Activated T-helper 2 cell treated with anti-CD3 and anti-CD28 coated beads, Interferon-gamma antibody, Interleukin-2, Interleukin-4, amounts not matched to agents 10 μg/mL and 5 μg/mL and 100 μg/mL, durations not matched to agents 14 hours and 24 hours and 36 hours (primary cell): ENCODE measurements around the gene N4BP2. TPM values are rescaled to one million over a fixed set of nuclear protein-coding genes. Genes with fewer than 3 reads are reported as not detected.
A peak's percentile ranks its signal among the peaks of the same experiment; 100 is the strongest.

ENCODE experiments used
- DNase-seq: peaks from one replicate; pipeline ENCODE4 v3.0.0; 2021; ENCODE audit warnings: low spot score
- H3K27ac Mint-ChIP-seq: one replicate; pipeline ENCODE4 v1.8.0; 2021; ENCODE audit warnings: mixed read lengths
- H3K27me3 Mint-ChIP-seq: one replicate; pipeline ENCODE4 v1.8.0; 2021; ENCODE audit warnings: low read depth, mixed read lengths
- H3K36me3 Mint-ChIP-seq: one replicate; pipeline ENCODE4 v1.8.0; 2021; ENCODE audit warnings: low read depth, mixed read lengths
- H3K4me1 Mint-ChIP-seq: one replicate; pipeline ENCODE4 v1.8.0; 2021; ENCODE audit warnings: low read depth, mixed read lengths
- H3K4me3 Mint-ChIP-seq: one replicate; pipeline ENCODE4 v1.8.0; 2021; ENCODE audit warnings: low read depth, mild to moderate bottlenecking, moderate library complexity, mixed read lengths
- H3K9me3 Mint-ChIP-seq: one replicate; pipeline ENCODE4 v1.8.0; 2021; ENCODE audit warnings: mixed read lengths
- intact Hi-C: fragments of 100-400 bp; cut with micrococcal nuclease; formaldehyde crosslinking; loops from one replicate; pipeline ENCODE4 v1.15.1; 2023
- total RNA-seq: library from RNA; stranded (reverse); gene quantifications from 2 replicates; pipeline ENCODE4 v1.2.3, GENCODE V29; 2022

The N4BP2 gene
- total RNA-seq, 1 donor from 2014 or later = 23.2 TPM

GRCh38 chr4:40176602-40177001 lies 120.0 kb downstream of the N4BP2 start:
- Mint-ChIP-seq H3K36me3 (peaks cover under 1% of the 10 kb centered on the region), H3K9me3 (no peaks in the 10 kb centered on the region), H3K27me3 (no peaks in the 10 kb centered on the region), H3K4me1 (peaks cover 26% of the 10 kb centered on the region), H3K27ac (no peak overlapping the region), H3K4me3 (no peak overlapping the region)
- intact Hi-C loops = no loop called here
- DNase-seq = no peak

- Mint-ChIP-seq H3K27me3 (no peaks in the 10 kb centered on the region), H3K4me1 (peaks cover 29% of the 10 kb centered on the region), H3K4me3 (no peak overlapping the region), H3K27ac (no peak overlapping the region), H3K9me3 (no peaks in the 10 kb centered on the region), H3K36me3 (no peaks in the 10 kb centered on the region)
- DNase-seq = no peak
- intact Hi-C loops = no loop called here
Measured at GRCh38 chr4:40177591-40177990, 120.9 kb downstream of the N4BP2 start.

GRCh38 chr4:40178672-40179071 lies 122.0 kb downstream of the N4BP2 start:
- intact Hi-C loops = no loop called here
- H3K4me3 Mint-ChIP-seq = no peak overlapping the region
- H3K9me3 Mint-ChIP-seq = no peaks in the 10 kb centered on the region
- no peaks in the 10 kb centered on the region for H3K36me3 Mint-ChIP-seq
- no peaks in the 10 kb centered on the region for H3K27me3 Mint-ChIP-seq
- no peak for DNase-seq
- peaks cover 21% of the 10 kb centered on the region for H3K4me1 Mint-ChIP-seq
- no peak overlapping the region for H3K27ac Mint-ChIP-seq

GRCh38 chr4:40179360-40179759 lies 122.7 kb downstream of the N4BP2 start:
- no peaks in the 10 kb centered on the region for H3K36me3 Mint-ChIP-seq
- H3K4me3 Mint-ChIP-seq = no peak overlapping the region
- DNase-seq = no peak
- no peak overlapping the region for H3K27ac Mint-ChIP-seq
- intact Hi-C loops = no loop called here
- H3K27me3 Mint-ChIP-seq = no peaks in the 10 kb centered on the region
- no peaks in the 10 kb centered on the region for H3K9me3 Mint-ChIP-seq
- peaks cover 25% of the 10 kb centered on the region for H3K4me1 Mint-ChIP-seq

- Mint-ChIP-seq H3K4me1 (peaks cover 29% of the 10 kb centered on the region), H3K27me3 (no peaks in the 10 kb centered on the region)
Measured at GRCh38 chr4:40180356-40180755, 123.7 kb downstream of the N4BP2 start.

GRCh38 chr4:40182001-40182400 lies 125.4 kb downstream of the N4BP2 start:
- Mint-ChIP-seq H3K27ac (no peak overlapping the region), H3K9me3 (no peaks in the 10 kb centered on the region), H3K27me3 (no peaks in the 10 kb centered on the region), H3K4me3 (no peak overlapping the region), H3K36me3 (no peaks in the 10 kb centered on the region), H3K4me1 (peaks cover 38% of the 10 kb centered on the region)
- intact Hi-C loops = loop anchor here (5.0 kb wide), 1 partner anchor 445 kb away; the partner anchor contains the start of gene RBM47
- DNase-seq = no peak

More at GRCh38 chr4:40180356-40180755, 123.7 kb downstream of the N4BP2 start:
- Mint-ChIP-seq H3K4me3 (no peak overlapping the region), H3K36me3 (no peaks in the 10 kb centered on the region), H3K9me3 (no peaks in the 10 kb centered on the region), H3K27ac (no peak overlapping the region)
- intact Hi-C loops = loop anchor here (5.0 kb wide), 1 partner anchor 447 kb away; the partner anchor contains the start of gene RBM47
- DNase-seq = no peak

- H3K9me3 Mint-ChIP-seq = no peaks in the 10 kb centered on the region
- H3K27ac Mint-ChIP-seq = no peak overlapping the region
- DNase-seq = no peak
- peaks cover 3% of the 10 kb centered on the region for H3K36me3 Mint-ChIP-seq
- H3K4me1 Mint-ChIP-seq = peaks cover 42% of the 10 kb centered on the region
- no peak overlapping the region for H3K4me3 Mint-ChIP-seq
- intact Hi-C loops = loop anchor here (5.0 kb wide), 1 partner anchor 444 kb away; the partner anchor contains the start of gene RBM47
- H3K27me3 Mint-ChIP-seq = no peaks in the 10 kb centered on the region
Measured at GRCh38 chr4:40182954-40183353, 126.3 kb downstream of the N4BP2 start.

- no peaks in the 10 kb centered on the region for H3K9me3 Mint-ChIP-seq
- peaks cover 43% of the 10 kb centered on the region for H3K4me1 Mint-ChIP-seq
- H3K36me3 Mint-ChIP-seq = peaks cover 3% of the 10 kb centered on the region
- intact Hi-C loops = loop anchor here (1.0 to 5.0 kb wide), 4 partner anchors 10 to 443 kb away; partner anchors contain the start of gene RBM47
- peak overlapping the region; percentile 15 for H3K4me3 Mint-ChIP-seq
- no peaks in the 10 kb centered on the region for H3K27me3 Mint-ChIP-seq
- peak overlapping the region; percentile 77 for H3K27ac Mint-ChIP-seq
- DNase-seq = no peak
Measured at GRCh38 chr4:40183615-40184411, 127.2 kb downstream of the N4BP2 start.

GRCh38 chr4:40185830-40186664 lies 129.4 kb downstream of the N4BP2 start:
- H3K36me3 Mint-ChIP-seq = peaks cover 3% of the 10 kb centered on the region
- no peaks in the 10 kb centered on the region for H3K9me3 Mint-ChIP-seq
- no peaks in the 10 kb centered on the region for H3K27me3 Mint-ChIP-seq
- no peak overlapping the region for H3K4me3 Mint-ChIP-seq
- DNase-seq = no peak
- H3K4me1 Mint-ChIP-seq = peaks cover 58% of the 10 kb centered on the region
- H3K27ac Mint-ChIP-seq = no peak overlapping the region
- intact Hi-C loops = loop anchor here (2.0 kb wide), 2 partner anchors 15 to 65 kb away; no protein-coding TSS in a partner anchor

GRCh38 chr4:40186665-40187014 lies 130.0 kb downstream of the N4BP2 start:
- Mint-ChIP-seq H3K36me3 (peaks cover 3% of the 10 kb centered on the region), H3K4me1 (peaks cover 60% of the 10 kb centered on the region), H3K27ac (no peak overlapping the region), H3K27me3 (no peaks in the 10 kb centered on the region), H3K9me3 (no peaks in the 10 kb centered on the region), H3K4me3 (no peak overlapping the region)
- intact Hi-C loops = loop anchor here (1.0 kb wide), 1 partner anchor 19 kb away; no protein-coding TSS in a partner anchor
- DNase-seq = no peak

- peak overlapping the region; percentile 11 for H3K4me3 Mint-ChIP-seq
- DNase-seq = no peak
- H3K27ac Mint-ChIP-seq = peak overlapping the region; percentile 77
- H3K36me3 Mint-ChIP-seq = peaks cover 3% of the 10 kb centered on the region
- peaks cover 64% of the 10 kb centered on the region for H3K4me1 Mint-ChIP-seq
- H3K9me3 Mint-ChIP-seq = no peaks in the 10 kb centered on the region
- H3K27me3 Mint-ChIP-seq = no peaks in the 10 kb centered on the region
- intact Hi-C loops = loop anchor here (1.0 kb wide), 1 partner anchor 18 kb away; no protein-coding TSS in a partner anchor
Measured at GRCh38 chr4:40187386-40187906, 130.8 kb downstream of the N4BP2 start.

- no peaks in the 10 kb centered on the region for H3K9me3 Mint-ChIP-seq
- peak overlapping the region; percentile 94 for H3K27ac Mint-ChIP-seq
- peaks cover 3% of the 10 kb centered on the region for H3K36me3 Mint-ChIP-seq
- H3K27me3 Mint-ChIP-seq = no peaks in the 10 kb centered on the region
- intact Hi-C loops = loop anchor here (5.0 kb wide), 1 partner anchor 37 kb away; no protein-coding TSS in a partner anchor
- H3K4me3 Mint-ChIP-seq = peak overlapping the region; percentile 79
- no peak for DNase-seq
- H3K4me1 Mint-ChIP-seq = peaks cover 72% of the 10 kb centered on the region
Measured at GRCh38 chr4:40190019-40190418, 133.4 kb downstream of the N4BP2 start.
